Testis (tissue), 2 donors: Measurements from ENCODE around the gene CUX1.

Experiments used
- POLR2A ChIP-seq: fragments of 450-650 bp; IDR thresholded peaks from one replicate; pipeline ENCODE4 v1.6.1; 2017; ENCODE audit warnings: antibody characterized with exemption, mild to moderate bottlenecking, moderate library complexity
- TF ChIP-seq, protein P1 (sequence below), 3 experiments: fragments of 450-650 bp in 2 of 3; fragments of 200-600 bp in 1 of 3; sonication (generic) in 1 of 3; IDR thresholded peaks; one replicate each; pipeline ENCODE4 v1.5.1; 2016 to 2019; ENCODE audit warnings: antibody characterized with exemption in 3 of 3, mild to moderate bottlenecking in 2 of 3, moderate library complexity in 1 of 3

DNA sequence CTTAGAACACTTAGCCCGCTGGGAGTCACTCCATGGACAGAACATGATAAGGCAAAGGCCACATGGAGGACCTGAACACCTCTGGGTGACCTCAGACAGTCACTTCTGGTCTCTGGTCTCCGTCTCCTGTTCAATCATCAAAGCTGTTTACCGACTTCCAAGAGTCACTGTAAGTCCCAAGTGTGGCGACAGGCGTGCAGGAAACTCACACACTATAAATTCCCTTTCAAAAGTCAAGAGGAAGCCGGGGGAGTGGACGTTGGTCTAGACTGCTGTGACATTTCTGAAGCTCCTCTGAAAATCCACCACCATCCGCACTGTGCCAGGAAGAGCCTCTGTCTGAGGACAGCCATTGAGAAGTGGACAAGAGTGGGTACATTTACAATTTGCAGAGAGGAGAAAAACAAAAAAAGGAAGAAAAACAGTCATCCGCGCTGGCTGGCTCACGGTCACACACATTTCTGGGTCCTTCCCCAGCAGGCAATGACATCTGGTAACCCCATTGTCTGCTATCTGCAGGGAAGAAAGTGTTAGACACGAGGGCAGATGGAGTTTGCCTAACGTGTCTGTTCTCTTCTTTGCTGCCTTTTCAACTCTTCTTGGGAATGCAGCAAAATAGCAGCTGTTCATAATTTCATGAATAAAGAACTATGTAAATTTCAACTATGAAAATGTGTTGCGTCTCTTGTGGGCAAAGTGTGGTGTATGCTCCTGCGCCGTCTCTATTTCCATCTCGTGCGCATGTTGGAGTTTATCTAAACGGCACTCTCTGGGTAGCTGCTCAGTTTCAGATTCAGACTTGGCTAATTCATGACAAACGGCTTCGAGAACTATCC, 32.9 kb upstream of the CUX1 start:
- TF ChIP-seq, protein P1, sequence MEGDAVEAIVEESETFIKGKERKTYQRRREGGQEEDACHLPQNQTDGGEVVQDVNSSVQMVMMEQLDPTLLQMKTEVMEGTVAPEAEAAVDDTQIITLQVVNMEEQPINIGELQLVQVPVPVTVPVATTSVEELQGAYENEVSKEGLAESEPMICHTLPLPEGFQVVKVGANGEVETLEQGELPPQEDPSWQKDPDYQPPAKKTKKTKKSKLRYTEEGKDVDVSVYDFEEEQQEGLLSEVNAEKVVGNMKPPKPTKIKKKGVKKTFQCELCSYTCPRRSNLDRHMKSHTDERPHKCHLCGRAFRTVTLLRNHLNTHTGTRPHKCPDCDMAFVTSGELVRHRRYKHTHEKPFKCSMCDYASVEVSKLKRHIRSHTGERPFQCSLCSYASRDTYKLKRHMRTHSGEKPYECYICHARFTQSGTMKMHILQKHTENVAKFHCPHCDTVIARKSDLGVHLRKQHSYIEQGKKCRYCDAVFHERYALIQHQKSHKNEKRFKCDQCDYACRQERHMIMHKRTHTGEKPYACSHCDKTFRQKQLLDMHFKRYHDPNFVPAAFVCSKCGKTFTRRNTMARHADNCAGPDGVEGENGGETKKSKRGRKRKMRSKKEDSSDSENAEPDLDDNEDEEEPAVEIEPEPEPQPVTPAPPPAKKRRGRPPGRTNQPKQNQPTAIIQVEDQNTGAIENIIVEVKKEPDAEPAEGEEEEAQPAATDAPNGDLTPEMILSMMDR (IDR thresholded peaks at IDR 0.05), result no peak
- TF ChIP-seq POLR2A, result no peak
